SK-N-SH treated with all-trans-retinoic acid at 6 μM for 48 hours (cell line): Measurements from ENCODE around the gene RNGTT.

Experiments
- TOX ChIP-seq: fragments of 250-450 bp; sonication (Bioruptor Pico); IDR thresholded peaks from 2 replicates; pipeline ENCODE4 v1.8.0; 2021; ENCODE audit warnings: mild to moderate bottlenecking, moderate library complexity, borderline replicate concordance
- TF ChIP-seq, protein P1 (sequence below): fragments of 250-450 bp; sonication (Bioruptor Pico); IDR thresholded peaks from 2 replicates; pipeline ENCODE4 v1.5.0; 2020; ENCODE audit warnings: mild to moderate bottlenecking, moderate library complexity

DNA sequence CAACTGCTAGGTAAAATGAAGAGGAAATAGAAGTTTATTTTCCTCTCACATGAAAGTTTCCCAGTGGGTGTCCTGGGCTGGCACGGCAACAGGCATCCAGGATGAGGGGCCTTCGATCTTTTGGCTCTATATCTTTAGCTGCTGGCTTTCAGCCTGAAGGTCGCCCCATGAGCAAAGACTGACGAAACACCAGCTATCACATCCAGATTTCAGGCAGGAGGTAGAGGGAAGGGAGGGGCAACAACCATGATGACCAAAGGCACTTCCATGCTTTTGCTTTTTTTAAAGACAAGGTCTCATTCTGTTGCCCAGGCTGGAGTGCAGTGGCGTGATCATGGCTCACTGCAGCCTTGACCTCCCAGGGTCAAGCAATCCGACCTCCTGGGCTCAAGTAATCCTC lies 387.9 kb downstream of the RNGTT start:
- TF ChIP-seq, protein P1, sequence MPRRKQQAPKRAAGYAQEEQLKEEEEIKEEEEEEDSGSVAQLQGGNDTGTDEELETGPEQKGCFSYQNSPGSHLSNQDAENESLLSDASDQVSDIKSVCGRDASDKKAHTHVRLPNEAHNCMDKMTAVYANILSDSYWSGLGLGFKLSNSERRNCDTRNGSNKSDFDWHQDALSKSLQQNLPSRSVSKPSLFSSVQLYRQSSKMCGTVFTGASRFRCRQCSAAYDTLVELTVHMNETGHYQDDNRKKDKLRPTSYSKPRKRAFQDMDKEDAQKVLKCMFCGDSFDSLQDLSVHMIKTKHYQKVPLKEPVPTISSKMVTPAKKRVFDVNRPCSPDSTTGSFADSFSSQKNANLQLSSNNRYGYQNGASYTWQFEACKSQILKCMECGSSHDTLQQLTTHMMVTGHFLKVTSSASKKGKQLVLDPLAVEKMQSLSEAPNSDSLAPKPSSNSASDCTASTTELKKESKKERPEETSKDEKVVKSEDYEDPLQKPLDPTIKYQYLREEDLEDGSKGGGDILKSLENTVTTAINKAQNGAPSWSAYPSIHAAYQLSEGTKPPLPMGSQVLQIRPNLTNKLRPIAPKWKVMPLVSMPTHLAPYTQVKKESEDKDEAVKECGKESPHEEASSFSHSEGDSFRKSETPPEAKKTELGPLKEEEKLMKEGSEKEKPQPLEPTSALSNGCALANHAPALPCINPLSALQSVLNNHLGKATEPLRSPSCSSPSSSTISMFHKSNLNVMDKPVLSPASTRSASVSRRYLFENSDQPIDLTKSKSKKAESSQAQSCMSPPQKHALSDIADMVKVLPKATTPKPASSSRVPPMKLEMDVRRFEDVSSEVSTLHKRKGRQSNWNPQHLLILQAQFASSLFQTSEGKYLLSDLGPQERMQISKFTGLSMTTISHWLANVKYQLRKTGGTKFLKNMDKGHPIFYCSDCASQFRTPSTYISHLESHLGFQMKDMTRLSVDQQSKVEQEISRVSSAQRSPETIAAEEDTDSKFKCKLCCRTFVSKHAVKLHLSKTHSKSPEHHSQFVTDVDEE (CRISPR knock-in tag): no peak
- no peak for TF ChIP-seq TOX (CRISPR knock-in tag)
